Heart left ventricle (tissue), 16 donors: ENCODE data around the gene TBC1D20. TPM values are rescaled to one million over a fixed set of nuclear protein-coding genes. Genes with fewer than 3 reads are reported as not detected.

ENCODE experiments used
- ATAC-seq, 4 donors: fragments of 200-7000 bp; cut with Tn5 transposase; one replicate each; pipeline ENCODE4 v1.9.1; 2020 to 2022; ENCODE audit warnings: moderate library complexity in 4 of 4, mild to moderate bottlenecking in 3 of 4, moderate number of reproducible peaks in 1 of 4
- DNase-seq, 5 donors: peaks; one replicate each; pipeline ENCODE4 v3.0.0-alpha.2; 2020
- H3K27ac ChIP-seq, 12 donors: fragments of 200-600 bp; sonication (generic) in 4 of 12; one replicate each; pipeline versions ENCODE4 v1.5.0 to v1.8.0; 2016 to 2022; ENCODE audit warnings: mild to moderate bottlenecking in 2 of 12
- H3K27me3 ChIP-seq, 9 donors: fragments of 200-600 bp; sonication (generic) in 2 of 9; one replicate each; pipeline versions ENCODE4 v1.5.1 to v1.8.0; 2016 to 2022; ENCODE audit warnings: mild to moderate bottlenecking in 3 of 9
- H3K36me3 ChIP-seq, 9 donors: fragments of 200-600 bp; sonication (generic) in 2 of 9; one replicate each; pipeline versions ENCODE4 v1.5.0 to v1.8.0; 2018 to 2022; ENCODE audit warnings: mild to moderate bottlenecking in 2 of 9
- H3K4me1 ChIP-seq, 12 donors: fragments of 200-600 bp; sonication (generic) in 4 of 12; one replicate each; pipeline versions ENCODE4 v1.5.0 to v1.8.0; 2016 to 2022; ENCODE audit warnings: mild to moderate bottlenecking in 3 of 12
- H3K4me3 ChIP-seq, 12 donors: fragments of 200-600 bp; sonication (generic) in 4 of 12; one replicate each; pipeline versions ENCODE4 v1.5.0 to v1.8.0; 2017 to 2022; ENCODE audit warnings: mild to moderate bottlenecking in 9 of 12, moderate library complexity in 4 of 12
- H3K9me3 ChIP-seq, 12 donors: fragments of 200-600 bp; sonication (generic) in 4 of 12; one replicate each; pipeline versions ENCODE4 v1.5.0 to v1.8.0; 2016 to 2022; ENCODE audit warnings: mild to moderate bottlenecking in 1 of 12
- CTCF ChIP-seq, 12 donors: fragments of 200-600 bp; sonication (generic) in 4 of 12; IDR thresholded peaks; one replicate each; pipeline versions ENCODE4 v1.5.0 to v1.8.0; 2018 to 2022; ENCODE audit warnings: antibody characterized with exemption in 12 of 12, mild to moderate bottlenecking in 5 of 12
- POLR2A ChIP-seq, 2 donors: fragments of 450-650 bp; IDR thresholded peaks; one replicate each; pipeline ENCODE4 v1.6.1; 2017; ENCODE audit warnings: antibody characterized with exemption in 2 of 2, mild to moderate bottlenecking in 2 of 2, moderate library complexity in 2 of 2
- WGBS, 4 donors: extraction: QIAGEN DNeasy Blood & Tissue Kit in 2 of 4; methylation state at CpG; one replicate each; pipeline versions ENCODE4 v1.1.5 to v1.1.7; 2013 to 2018; 5-methylcytosine and 5-hydroxymethylcytosine counted together
- intact Hi-C, 10 donors: fragments of 100-400 bp; cut with DNase I; formaldehyde crosslinking; loops; one replicate each; pipeline versions ENCODE4 v1.11.1 to v1.14.2; 2022
- polyA plus RNA-seq, 2 donors: library from polyadenylated mRNA; stranded (reverse); fragments of 200-250 nt; gene quantifications; one replicate each; pipeline ENCODE4 v1.2.3, GENCODE V29; 2013
- total RNA-seq, 9 donors: library from RNA; depleted of rRNA in 2 of 9; stranded (reverse); fragments of >200 nt in 2 of 9; fragmentation: NEBNext Ultra II Directional in 3 of 9; extraction: Animal tissue kit (Norgen Biotek cat#: 25700) in 3 of 9; gene quantifications; one replicate each; pipeline versions ENCODE4 v1.1.0 to v1.2.4, GENCODE V29; 2016 to 2023
- donor health status: ischemic (EF 13 %, LVEDD 7.1; RV severe dilation, severe dysfunction).
- donor health status: healthy with polysubstance abuse.
- donor health status: DM: no; HTN: yes; CAD: no.
- donor health status: DM: no; HTN: no; CAD: no.
- donor health status: ischemic (EF 25% LVEDD 6.9; RV normal size, moderate dysfunction).
- donor health status: ischemic (EF 25% LVEDD 5.7; RV mildly dilated, moderate dysfunction).
- donor health status: healthy.
- donor health status: DM: yes; HTN: yes; CAD: no.
- donor health status: ischemic (EF 35%, LVEDD 5.7; RV mildly dilated, moderate dysfunction).
- donor health status: nonischemic (EF 11% LVEDD 7.7; RV severe dilation, severe dysfunction).
- donor health status: DM: yes; HTN: yes; CAD: no.
- donor health status: PGD.
- donor health status: ischemic (EF 29% LVEDD 5.4; RV normal size, mild dysfunction).
- donor health status: nonischemic (EF 23%, LVEDD 6.1; RV moderate dilation, normal function).

Gene TBC1D20
- total and polyA plus RNA-seq, 11 donors = 9.3 to 38.9 (median 25.8) TPM

- DNase-seq (no peak), ATAC-seq (peak; percentile 65 to 83 (median 75))
- Histone ChIP-seq H3K27ac (peak overlapping the region in 10 of 12 donors; percentile 16 to 73 (median 34)), H3K36me3 (peaks cover 0 to 98% (median 96%) of the 10 kb centered on the region in 9 donors), H3K27me3 (no peaks in the 10 kb centered on the region), H3K4me3 (no peak overlapping the region), H3K4me1 (peaks cover 0 to 28% (median 6%) of the 10 kb centered on the region in 12 donors), H3K9me3 (no peaks in the 10 kb centered on the region)
- intact Hi-C loops = no loop called here
- WGBS, 4 donors = 39 to 48% (median 43%) methylated on average over 2 of the region's 2 CpGs
- TF ChIP-seq POLR2A (IDR thresholded peaks at IDR 0.05) = no peak
- TF ChIP-seq CTCF (IDR thresholded peaks at IDR 0.05) = no peak
Measured at GRCh38 chr20:496126-496696, 33.9 kb upstream of the TBC1D20 start.

- Histone ChIP-seq H3K9me3 (no peaks in the 10 kb centered on the region), H3K4me3 (no peak overlapping the region), H3K27ac (no peak overlapping the region), H3K27me3 (no peaks in the 10 kb centered on the region), H3K36me3 (peaks cover 0 to 98% (median 96%) of the 10 kb centered on the region in 9 donors), H3K4me1 (peaks cover 0 to 28% (median 6%) of the 10 kb centered on the region in 12 donors)
- DNase-seq = no peak
- 62 to 68% (median 63%) methylated on average over 5 of the region's 5 CpGs for WGBS, 4 donors
- intact Hi-C loops = no loop called here
- TF ChIP-seq CTCF (IDR thresholded peaks at IDR 0.05) = no peak
- no peak for TF ChIP-seq POLR2A (IDR thresholded peaks at IDR 0.05)
- no peak for ATAC-seq
Measured at GRCh38 chr20:492159-492558, 29.8 kb upstream of the TBC1D20 start.

- WGBS, 4 donors = 79 to 87% (median 80%) methylated on average over 4 of the region's 4 CpGs
Measured at GRCh38 chr20:487655-488054, 25.3 kb upstream of the TBC1D20 start.

More at GRCh38 chr20:487655-488054, 25.3 kb upstream of the TBC1D20 start:
- intact Hi-C loops = no loop called here
- ATAC-seq = no peak
- TF ChIP-seq CTCF (IDR thresholded peaks at IDR 0.05) (no peak), POLR2A (IDR thresholded peaks at IDR 0.05) (no peak)
- no peaks in the 10 kb centered on the region for H3K27me3 ChIP-seq
- no peak overlapping the region for H3K4me3 ChIP-seq
- no peak overlapping the region for H3K27ac ChIP-seq
- peaks cover 0 to 100% (median 96%) of the 10 kb centered on the region in 9 donors for H3K36me3 ChIP-seq
- H3K4me1 ChIP-seq = peaks cover 0 to 18% (median 4%) of the 10 kb centered on the region in 12 donors
- no peak for DNase-seq
- H3K9me3 ChIP-seq = no peaks in the 10 kb centered on the region
